A673 (cell line): ENCODE measurements around the gene VWA2. TPM values are rescaled to one million over a fixed set of nuclear protein-coding genes. Genes with fewer than 3 reads are reported as not detected.

Experiments
- BruUV-seq: library from RNA; stranded (reverse); fragments of 400-500 nt; replicated peaks from 2 replicates; lab custom pipeline; 2021; lab: Mats Ljungman, UMichigan
- CTCF ChIA-PET: fragments of 300-600 bp; sonication (Branson Sonifier 250); formaldehyde crosslinking; loops from one replicate; lab custom pipeline; 2022; ENCODE audit warnings: antibody characterized with exemption; lab: Charles Lee
- POLR2A ChIA-PET: fragments of 300-600 bp; sonication (Branson Sonifier 250); formaldehyde crosslinking; loops from one replicate; lab custom pipeline; 2022; ENCODE audit warnings: antibody characterized with exemption; ENCODE audit not compliant: low non-redundant PET; lab: Charles Lee
- DNase-seq: peaks from one replicate; pipeline ENCODE4 v3.0.0-alpha.2; 2015; ENCODE audit warnings: low spot score
- H3K27ac ChIP-seq: fragments of 200-600 bp; sonication (generic); 2 replicates; pipeline ENCODE4 v1.5.1; 2016; ENCODE audit warnings: mixed run types, low read depth, mild to moderate bottlenecking, mixed read lengths, antibody characterized with exemption, low read length; ENCODE audit not compliant: poor library complexity, severe bottlenecking
- H3K27me3 ChIP-seq: fragments of 200-600 bp; sonication (generic); replicated peaks from 2 replicates; pipeline ENCODE4 v1.6.1; 2017; ENCODE audit warnings: mixed run types, low read depth, mild to moderate bottlenecking, mixed read lengths, antibody characterized with exemption, low read length; ENCODE audit not compliant: insufficient read depth, poor library complexity
- H3K36me3 ChIP-seq: fragments of 200-600 bp; sonication (generic); 2 replicates; pipeline ENCODE4 v1.6.1; 2016; ENCODE audit warnings: mixed run types, mild to moderate bottlenecking, mixed read lengths, antibody characterized with exemption, low read length; ENCODE audit not compliant: insufficient read depth, poor library complexity, severe bottlenecking
- H3K4me1 ChIP-seq: fragments of 200-600 bp; sonication (generic); 2 replicates; pipeline ENCODE4 v1.6.1; 2017; ENCODE audit warnings: mixed run types, mild to moderate bottlenecking, mixed read lengths, antibody characterized with exemption, low read length; ENCODE audit not compliant: insufficient read depth, poor library complexity, severe bottlenecking
- H3K4me3 ChIP-seq: fragments of 200-600 bp; sonication (generic); 2 replicates; pipeline ENCODE4 v1.5.1; 2016; ENCODE audit warnings: low read depth, mixed run types, mild to moderate bottlenecking, mixed read lengths, low read length; ENCODE audit not compliant: poor library complexity, severe bottlenecking
- H3K9me3 ChIP-seq: fragments of 200-600 bp; sonication (generic); 2 replicates; pipeline ENCODE4 v1.6.1; 2016; ENCODE audit warnings: mixed run types, low read depth, mild to moderate bottlenecking, mixed read lengths, antibody characterized with exemption, low read length; ENCODE audit not compliant: poor library complexity, severe bottlenecking
- EZH2 ChIP-seq: fragments of 200-600 bp; sonication (generic); IDR thresholded peaks from 2 replicates; pipeline ENCODE4 v1.6.1; 2017; ENCODE audit warnings: borderline replicate concordance, low read depth, mild to moderate bottlenecking, mixed read lengths, antibody characterized with exemption, low read length; ENCODE audit not compliant: poor library complexity, severe bottlenecking
- intact Hi-C: fragments of 100-400 bp; cut with micrococcal nuclease; formaldehyde crosslinking; loops from one replicate; pipeline ENCODE4 v1.10.0; 2022; ENCODE audit not compliant: unreplicated experiment
- total RNA-seq: library from RNA; stranded (reverse); gene quantifications from 2 replicates; pipeline ENCODE4 v1.2.3, GENCODE V29; 2021
- TF ChIP-seq, protein P1 (sequence below): fragments of 300-800, 200-600 bp; sonication (generic); conservative IDR thresholded peaks from 2 replicates; pipeline ENCODE4 v1.5.1; 2017; ENCODE audit warnings: low read depth, mild to moderate bottlenecking, antibody characterized with exemption, low read length, moderate library complexity, mixed read lengths

The VWA2 gene
- total RNA-seq, 1 experiment from 2014 or later, result not detected

DNA sequence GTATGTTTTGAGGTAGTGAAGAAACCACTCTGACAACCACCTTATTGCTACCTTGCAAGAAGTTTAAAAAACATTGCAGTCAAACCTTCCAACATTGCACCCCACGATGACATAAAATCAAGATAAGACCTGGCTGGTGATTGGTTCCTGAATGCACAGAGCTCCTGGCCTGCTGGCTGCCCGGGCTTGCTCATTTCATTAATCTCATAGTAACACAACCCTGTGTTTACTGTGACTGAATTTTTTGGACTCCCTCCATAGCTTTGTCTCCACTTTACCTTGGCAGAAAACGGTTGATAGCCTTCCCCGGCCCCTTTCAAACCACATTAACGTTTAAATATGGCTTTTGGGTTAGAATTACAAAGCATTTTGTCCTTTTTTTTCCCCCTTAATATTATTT is 27.5 kb downstream of the VWA2 start:
- TF ChIP-seq, protein P1, sequence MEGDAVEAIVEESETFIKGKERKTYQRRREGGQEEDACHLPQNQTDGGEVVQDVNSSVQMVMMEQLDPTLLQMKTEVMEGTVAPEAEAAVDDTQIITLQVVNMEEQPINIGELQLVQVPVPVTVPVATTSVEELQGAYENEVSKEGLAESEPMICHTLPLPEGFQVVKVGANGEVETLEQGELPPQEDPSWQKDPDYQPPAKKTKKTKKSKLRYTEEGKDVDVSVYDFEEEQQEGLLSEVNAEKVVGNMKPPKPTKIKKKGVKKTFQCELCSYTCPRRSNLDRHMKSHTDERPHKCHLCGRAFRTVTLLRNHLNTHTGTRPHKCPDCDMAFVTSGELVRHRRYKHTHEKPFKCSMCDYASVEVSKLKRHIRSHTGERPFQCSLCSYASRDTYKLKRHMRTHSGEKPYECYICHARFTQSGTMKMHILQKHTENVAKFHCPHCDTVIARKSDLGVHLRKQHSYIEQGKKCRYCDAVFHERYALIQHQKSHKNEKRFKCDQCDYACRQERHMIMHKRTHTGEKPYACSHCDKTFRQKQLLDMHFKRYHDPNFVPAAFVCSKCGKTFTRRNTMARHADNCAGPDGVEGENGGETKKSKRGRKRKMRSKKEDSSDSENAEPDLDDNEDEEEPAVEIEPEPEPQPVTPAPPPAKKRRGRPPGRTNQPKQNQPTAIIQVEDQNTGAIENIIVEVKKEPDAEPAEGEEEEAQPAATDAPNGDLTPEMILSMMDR, result no peak
- no peak for TF ChIP-seq EZH2
- ChIA-PET CTCF (no interaction called here), POLR2A (no interaction called here)
- no TSS peak for BruUV-seq
- H3K27ac ChIP-seq, result no peak overlapping the region
- no peak overlapping the region for H3K4me3 ChIP-seq
- intact Hi-C loops, result no loop called here
- no peaks in the 10 kb centered on the region for H3K4me1 ChIP-seq
- H3K9me3 ChIP-seq, result no peaks in the 10 kb centered on the region
- H3K27me3 ChIP-seq, result no peaks in the 10 kb centered on the region
- no peak for DNase-seq
- H3K36me3 ChIP-seq, result no peaks in the 10 kb centered on the region

DNA sequence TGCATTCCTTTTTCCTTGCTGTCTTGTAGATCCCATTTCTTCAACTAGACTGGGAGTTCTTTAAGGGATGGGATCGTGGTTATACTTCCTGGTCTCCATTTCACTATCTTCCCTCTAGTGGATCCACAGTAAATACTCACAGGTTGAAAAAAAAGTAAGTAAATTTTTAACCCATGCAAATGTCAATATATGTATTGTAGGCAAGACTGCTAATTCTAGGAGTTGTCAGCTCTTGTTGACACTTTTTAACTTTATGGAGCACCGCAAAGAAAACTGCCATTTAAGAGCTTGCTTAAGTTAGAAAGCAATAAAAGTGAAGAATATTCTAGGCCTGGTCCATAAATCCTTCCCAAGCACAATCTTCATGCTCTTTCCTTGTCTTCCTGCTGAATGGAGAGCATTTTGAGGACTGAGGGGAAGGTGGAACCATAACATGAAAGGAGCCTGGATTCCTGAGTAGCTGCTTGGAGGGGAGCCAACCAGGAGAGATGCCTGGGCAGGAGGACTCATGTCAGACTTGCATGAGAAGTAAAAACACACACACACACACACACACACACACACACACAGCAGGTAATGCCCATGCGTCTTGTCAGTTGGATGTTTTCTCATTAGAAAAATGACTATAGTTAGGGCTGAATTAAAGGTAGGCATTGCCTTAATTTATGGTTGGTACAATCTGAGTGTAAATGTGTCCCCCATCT is 32.2 kb downstream of the VWA2 start:
- TF ChIP-seq, protein P1, result no peak
- peaks cover 8% of the 10 kb centered on the region for H3K27me3 ChIP-seq
- no peak overlapping the region for H3K27ac ChIP-seq
- H3K9me3 ChIP-seq, result no peaks in the 10 kb centered on the region
- CTCF ChIA-PET, result no interaction called here
- H3K36me3 ChIP-seq, result no peaks in the 10 kb centered on the region
- no peaks in the 10 kb centered on the region for H3K4me1 ChIP-seq
- DNase-seq, result no peak
- intact Hi-C loops, result no loop called here
- H3K4me3 ChIP-seq, result no peak overlapping the region
- BruUV-seq, result no TSS peak
- POLR2A ChIA-PET, result interaction anchor here (0.6 kb wide), 1 partner anchor 123 kb away, joined by 4 read pairs; no protein-coding TSS in a partner anchor

DNA sequence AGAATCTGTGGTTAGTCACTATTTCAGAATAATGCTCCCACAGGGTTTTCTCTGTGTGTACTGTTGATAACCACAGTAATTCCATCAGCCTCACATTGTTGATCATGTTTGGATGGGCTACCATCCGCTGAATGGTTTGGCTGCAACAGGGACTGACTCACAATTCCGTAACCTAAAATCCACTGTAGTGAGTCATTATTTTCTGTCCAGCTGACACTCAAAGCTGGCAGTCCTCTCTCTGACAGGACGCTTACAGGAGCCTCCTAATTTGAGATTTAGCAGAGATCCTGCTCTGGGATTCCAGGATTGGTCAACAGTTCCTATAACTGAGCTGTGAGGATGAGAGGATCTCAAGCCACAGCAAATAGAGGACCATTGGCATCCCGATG is 32.7 kb downstream of the VWA2 start:
- no peaks in the 10 kb centered on the region for H3K36me3 ChIP-seq
- H3K27ac ChIP-seq, result no peak overlapping the region
- H3K4me1 ChIP-seq, result no peaks in the 10 kb centered on the region
- DNase-seq, result no peak
- no TSS peak for BruUV-seq
- ChIA-PET CTCF (interaction anchor here (0.6 kb wide), 1 partner anchor 156 kb away, joined by 5 read pairs; no protein-coding TSS in a partner anchor), POLR2A (no interaction called here)
- no peak overlapping the region for H3K4me3 ChIP-seq
- H3K9me3 ChIP-seq, result no peaks in the 10 kb centered on the region
- TF ChIP-seq, protein P1, result no peak
- TF ChIP-seq EZH2, result no peak
- H3K27me3 ChIP-seq, result peaks cover 8% of the 10 kb centered on the region
- intact Hi-C loops, result no loop called here
